G401.6 (cell line): Measurements from ENCODE around the gene HUWE1.
"Not testable (repeated sequence)": the region's sequence is repeated elsewhere in the genome, so short reads cannot be mapped to it uniquely, and the experiment has no call there.

Experiments
- FAIRE-seq: peaks from 2 replicates; lab custom pipeline; 2012; peaks lifted over from hg19 to GRCh38; lab: Jason Lieb, UNC

The HUWE1 gene

DNA sequence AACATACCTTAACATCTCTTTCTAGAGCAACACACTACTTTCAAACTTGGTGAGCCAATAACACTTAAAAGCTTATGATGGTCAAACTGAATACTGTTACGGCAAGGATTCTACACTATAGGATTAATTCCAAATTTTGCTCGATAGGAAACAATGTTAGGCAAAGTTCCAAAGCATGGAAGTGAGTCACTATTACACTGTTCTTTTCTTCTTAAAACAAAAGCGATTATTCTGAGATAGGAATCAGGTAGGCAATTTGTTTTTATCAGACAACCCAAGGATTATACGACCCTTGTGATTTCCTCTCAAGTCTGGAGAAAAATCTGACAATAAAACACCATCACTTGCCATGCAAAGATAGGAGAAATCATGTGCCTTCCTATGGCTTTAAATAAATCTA is 81.5 kb downstream of the HUWE1 start:
- FAIRE-seq = no peak

DNA sequence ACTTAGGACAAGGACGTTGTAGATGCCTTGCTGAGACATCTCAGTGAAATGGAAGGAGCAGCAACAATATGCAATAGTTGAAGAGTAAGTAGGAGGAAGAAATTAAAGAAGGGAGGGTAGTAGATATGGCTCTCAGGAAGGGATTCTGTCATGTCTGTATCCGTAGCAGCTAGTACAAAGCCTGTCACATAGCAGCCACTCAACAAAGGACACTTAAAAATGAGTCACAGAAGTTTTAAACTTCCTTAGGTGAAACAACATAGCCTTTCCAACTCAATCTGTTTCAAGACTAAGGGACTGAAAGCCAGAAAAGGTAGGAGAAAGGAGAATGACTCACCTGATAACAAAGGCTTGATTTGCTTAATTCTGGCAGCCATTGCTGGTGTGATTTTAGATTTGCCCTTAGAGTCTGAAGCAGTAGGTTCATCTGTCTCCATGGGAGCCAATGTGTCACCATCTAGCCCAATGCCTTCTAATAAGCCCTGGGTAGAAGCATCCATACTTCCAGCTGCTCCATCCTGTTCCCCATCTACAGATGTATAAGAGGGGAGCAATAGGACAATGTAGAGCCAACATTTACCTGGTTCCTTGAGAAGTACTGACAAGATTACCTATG is 86.6 kb downstream of the HUWE1 start:
- FAIRE-seq = no peak

DNA sequence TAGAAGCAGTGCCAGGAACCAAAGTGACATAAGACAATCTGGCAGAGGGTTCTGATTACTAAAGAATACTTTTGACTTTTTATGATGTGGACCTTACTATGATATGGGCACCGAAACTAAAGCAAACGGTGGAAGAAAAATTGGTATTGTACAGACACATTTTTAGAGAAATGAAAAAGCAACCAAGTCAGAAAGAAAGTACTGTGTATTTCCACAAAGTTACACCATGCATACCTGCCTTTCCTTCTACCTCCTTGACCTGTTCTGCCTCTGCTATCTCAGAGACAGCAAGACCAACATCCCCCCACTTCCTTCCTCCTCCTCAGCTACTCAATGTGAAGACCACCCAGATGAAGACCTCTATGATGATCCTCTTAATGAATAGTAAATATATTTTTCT is 88.3 kb downstream of the HUWE1 start:
- FAIRE-seq = no peak

DNA sequence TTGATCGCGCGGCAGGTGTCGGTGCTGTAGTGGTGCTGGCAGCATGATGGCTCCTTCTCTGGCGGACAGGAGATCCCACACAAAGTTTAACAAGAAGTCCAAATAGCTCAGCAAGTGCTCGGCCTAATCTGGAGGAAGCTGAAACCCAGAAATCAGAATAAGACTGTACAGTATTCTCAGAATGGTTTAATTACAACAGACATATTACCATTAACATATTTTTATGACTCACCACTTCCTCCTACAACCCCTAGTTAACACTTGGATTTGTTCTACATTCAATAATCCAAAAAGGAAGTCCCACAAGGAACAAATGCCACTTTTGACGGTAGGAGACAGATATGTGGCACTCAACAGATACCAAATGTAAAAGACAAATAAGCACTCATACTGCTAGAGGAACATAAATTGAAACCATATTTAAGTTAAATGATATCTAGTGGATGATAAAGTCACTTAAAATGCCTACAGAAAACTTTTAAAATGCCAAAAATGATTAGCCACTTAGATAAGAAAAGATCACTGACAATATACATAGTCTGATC is 91.2 kb downstream of the HUWE1 start:
- FAIRE-seq = no peak

DNA sequence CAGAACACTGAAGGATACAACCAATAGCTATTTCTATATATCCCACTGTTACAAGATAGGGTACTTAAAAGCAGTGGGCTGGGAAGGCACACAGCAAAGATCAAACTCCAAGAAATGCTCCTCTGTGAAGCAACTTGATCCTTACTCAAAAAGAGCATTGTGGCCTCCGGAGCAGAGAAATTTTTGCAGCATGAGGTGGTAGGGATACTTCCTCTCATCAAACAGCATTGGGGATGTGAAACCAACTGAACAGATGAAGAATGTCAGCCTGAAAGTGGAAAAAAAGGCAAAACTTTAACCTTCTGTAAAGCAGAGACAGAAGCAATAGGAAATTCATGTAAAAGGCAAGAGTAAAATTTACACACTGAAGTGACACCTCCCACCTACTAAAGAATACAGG is 92.2 kb downstream of the HUWE1 start:
- FAIRE-seq = no peak

DNA sequence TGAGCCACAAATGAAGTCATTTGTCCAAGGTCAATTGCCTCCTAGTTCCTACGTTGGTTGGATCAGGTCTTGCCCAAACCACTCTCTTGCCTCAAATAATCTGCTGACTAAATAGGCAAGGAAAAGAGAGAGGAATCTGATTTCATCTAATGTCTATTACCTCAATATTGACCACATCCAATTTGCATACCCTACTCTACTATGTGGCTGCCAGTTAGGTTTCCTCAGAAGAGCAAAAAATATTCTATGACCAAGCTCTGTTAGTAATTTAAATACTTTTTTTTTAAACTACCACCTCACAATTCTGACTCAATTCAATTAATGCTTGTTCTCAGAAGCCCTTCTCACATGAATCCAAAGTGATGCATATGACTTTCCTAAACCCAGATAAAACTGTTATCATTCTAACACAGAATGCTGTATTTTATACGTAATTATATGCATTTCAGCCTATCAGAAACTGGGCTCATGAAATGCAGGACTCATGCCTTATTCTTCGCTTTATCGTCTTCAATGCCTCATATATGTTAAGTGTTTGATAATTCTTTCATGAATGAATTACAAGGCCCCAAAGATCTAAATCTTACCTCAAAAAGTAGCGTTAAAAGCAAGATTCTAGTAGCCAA is 98.6 kb downstream of the HUWE1 start:
- FAIRE-seq = no peak

DNA sequence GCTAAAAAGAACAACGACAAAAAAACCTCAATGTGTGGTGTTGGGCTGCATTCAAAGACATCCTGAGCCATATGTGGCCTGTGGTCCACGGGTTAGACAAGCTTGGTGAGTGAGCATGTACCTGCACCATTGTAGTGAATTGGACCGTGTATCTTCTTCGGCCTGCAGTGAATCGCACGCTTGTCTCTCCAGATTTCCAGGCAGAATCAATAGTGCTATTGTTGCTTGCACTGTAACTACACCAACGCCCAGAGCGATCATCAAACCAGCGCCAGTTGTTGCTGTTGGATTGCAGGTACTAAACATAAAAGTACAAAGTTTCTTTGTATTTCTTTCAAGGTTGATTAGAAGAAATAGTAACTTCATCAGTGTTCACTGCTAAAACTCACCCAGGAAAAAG is 101.6 kb downstream of the HUWE1 start:
- no peak for FAIRE-seq

DNA sequence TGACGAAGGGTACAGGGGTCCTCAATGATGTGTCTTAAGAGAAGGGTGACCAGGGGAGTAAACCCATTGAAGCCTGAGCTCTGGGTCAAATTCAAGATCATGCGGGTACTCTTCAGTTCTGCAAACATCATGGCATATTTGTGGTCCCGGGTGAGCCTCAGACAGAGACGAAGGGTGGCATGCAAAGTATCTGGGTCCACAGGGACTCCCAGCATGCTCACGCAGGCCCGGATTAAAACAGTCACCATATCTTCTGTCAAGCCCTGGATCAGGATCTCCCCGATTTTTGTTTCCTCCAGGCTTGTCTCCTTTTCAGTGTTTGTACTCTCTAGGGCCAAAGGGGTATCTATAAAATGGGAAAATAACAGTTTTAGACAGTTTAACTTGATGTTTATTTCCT is 102.9 kb downstream of the HUWE1 start:
- no peak for FAIRE-seq

- no peak for FAIRE-seq
These were observed 105.6 kb downstream of the HUWE1 start for GRCh38 chrX:53580742-53581504.

GRCh38 chrX:53571494-53571893 is 115.0 kb downstream of the HUWE1 start:
- no peak for FAIRE-seq

GRCh38 chrX:53563324-53563723 is 123.2 kb downstream of the HUWE1 start:
- no peak for FAIRE-seq

DNA sequence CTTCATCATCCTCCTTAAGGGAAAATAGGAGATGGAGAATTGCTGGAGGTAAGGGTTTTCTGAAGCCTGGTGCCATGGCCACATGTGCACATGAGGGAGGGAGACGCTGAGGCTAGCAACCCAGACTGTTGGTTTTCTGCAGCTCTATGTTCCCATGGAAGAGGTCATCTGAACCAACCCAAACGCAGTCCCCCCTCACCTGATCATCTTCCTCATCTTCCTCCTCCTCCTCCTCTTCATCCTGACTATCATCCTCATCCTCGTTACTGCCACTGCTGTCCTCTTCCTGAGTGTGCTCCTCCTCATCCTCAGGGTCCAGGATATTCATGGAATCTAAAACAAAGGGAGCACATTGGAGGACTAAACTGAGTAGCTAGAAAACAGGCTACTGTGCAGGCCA is 124.6 kb downstream of the HUWE1 start:
- FAIRE-seq = no peak

- no peak for FAIRE-seq
These were observed 127.9 kb downstream of the HUWE1 start for GRCh38 chrX:53558646-53559045.

DNA sequence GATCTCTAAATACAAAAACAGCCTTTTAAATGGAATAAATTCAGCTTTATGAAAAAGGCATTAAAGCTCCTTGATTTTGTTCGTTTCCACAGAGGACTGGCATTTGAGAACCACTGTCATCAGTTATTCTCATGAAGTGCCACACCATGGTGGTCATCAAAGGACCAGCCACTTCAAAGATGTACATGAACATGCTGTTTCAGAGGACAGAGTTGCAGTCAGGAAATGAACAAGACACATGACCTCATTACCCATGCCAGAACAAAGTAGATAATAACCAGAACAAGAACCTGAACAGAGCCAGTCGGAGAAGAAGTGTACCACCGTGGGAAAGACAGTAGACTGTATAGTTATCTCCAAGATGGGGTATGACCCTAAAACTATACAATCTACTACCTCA is 129.7 kb downstream of the HUWE1 start:
- FAIRE-seq = no peak

GRCh38 chrX:53550756-53551463 is 135.6 kb downstream of the HUWE1 start:
- FAIRE-seq = no peak

DNA sequence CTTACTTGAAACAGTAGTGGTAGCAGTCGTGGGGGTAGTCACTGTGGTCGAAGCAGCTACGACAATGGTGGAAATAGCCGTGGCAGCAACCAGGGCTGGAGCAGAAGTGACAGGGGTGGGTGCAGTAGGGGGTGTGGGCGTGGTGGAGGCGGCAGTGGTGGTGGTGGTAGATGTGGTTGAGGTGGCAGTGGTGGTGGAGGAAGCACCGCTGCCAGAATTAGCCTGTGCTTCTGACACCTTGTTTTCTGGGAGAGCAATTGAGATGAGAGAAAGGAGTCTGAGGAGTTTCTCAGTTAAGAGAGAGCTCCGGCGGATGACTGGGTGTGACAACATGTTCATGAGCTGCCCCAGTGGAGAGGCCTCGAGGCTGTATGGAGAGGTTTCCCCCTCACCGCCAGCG is 138.9 kb downstream of the HUWE1 start:
- FAIRE-seq = no peak

DNA sequence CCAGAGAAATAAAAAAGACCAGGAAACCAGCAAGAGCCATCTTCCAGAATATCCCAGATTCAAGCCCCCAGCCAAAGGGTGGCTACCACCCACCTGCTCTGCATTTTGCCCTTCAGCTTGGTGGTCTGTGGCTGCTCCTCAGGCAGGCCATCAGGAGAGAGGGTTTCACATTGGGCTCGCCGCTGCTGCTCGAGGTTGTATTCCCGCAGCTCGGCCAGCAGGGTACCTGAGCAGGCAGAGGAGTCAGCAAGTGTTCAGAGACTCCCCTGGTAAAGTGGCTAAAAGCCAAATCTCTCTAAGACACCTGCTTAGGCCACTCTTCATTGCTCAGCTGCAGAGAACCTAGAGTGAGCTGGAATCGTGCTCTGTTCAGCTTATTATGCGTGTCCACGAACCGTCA is 141.6 kb downstream of the HUWE1 start:
- FAIRE-seq = no peak

DNA sequence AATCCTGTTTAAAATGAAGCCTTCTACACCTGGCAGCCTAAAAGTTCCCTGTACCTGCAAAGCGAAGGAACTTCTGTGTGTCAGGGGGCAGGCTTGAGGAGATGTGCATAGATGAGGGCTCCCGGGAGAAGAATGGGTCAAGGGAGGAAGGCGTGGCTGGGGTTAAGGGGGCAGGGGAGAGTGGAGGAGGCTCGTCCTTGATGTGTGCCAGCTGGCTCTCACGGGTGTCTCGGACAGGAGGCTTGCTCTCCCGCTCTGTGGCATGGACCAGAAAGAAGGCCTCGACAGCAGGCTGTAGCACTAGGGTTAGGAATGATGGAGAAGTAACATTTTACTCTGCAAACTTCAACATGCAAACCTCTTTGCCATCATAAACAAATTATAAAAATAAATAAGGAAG is 147.7 kb downstream of the HUWE1 start:
- no peak for FAIRE-seq

GRCh38 chrX:53531255-53531966 is 155.1 kb downstream of the HUWE1 start:
- not testable (repeated sequence) for FAIRE-seq

GRCh38 chrX:53526999-53527398 is 159.5 kb downstream of the HUWE1 start:
- no peak for FAIRE-seq

DNA sequence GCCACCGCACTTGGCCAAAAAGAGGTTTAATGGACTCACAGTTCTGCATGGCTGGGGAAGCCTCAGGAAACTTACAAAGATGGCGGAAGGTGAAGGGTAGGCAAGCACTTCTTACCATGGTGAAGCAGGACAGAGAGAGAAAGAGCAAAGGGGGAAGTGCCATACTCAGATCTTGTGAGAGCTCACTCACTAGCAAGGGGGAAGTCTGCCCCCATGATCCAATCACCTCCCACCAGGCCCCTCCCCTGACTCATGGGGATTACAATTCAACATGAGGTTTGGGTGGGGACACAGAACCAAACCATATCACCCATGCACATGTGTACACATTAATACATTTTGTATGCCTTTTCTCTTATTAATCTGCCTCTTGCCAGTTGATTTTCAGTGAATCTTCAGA is 175.2 kb downstream of the HUWE1 start:
- FAIRE-seq = no peak

DNA sequence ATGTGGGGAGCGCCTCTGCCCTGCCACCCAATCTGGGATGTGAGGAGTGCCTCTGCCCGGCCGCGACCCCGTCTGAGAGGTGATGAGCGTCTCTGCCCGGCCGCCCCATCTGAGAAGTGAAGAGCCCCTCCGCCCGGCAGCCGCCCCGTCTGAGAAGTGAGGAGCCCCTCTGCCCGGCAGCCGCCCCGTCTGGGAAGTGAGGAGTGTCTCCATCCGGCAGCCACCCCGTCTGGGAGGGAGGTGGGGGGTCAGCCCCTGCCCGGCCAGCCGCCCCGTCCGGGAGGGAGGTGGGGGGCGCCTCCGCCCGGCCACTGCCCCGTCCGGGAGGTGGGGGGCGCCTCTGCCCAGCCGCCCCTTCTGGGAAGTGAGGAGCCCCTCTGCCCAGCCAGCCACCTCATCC is 182.5 kb downstream of the HUWE1 start:
- not testable (repeated sequence) for FAIRE-seq
